GM21717 (cell line): Measurements from ENCODE around the gene ZNF536.
"Not testable (repeated sequence)": the region's sequence is repeated elsewhere in the genome, so short reads cannot be mapped to it uniquely, and the experiment has no call there.

ENCODE experiments used
- ATAC-seq: cut with Tn5 transposase; IDR thresholded peaks from one replicate; pipeline ENCODE4 v1.9.1; 2021; ENCODE audit warnings: mild to moderate bottlenecking, moderate library complexity; ENCODE audit not compliant: unreplicated experiment

Gene ZNF536

GRCh38 chr19:30408734-30409301, 36.6 kb downstream of the ZNF536 start:
- no peak for ATAC-seq

DNA sequence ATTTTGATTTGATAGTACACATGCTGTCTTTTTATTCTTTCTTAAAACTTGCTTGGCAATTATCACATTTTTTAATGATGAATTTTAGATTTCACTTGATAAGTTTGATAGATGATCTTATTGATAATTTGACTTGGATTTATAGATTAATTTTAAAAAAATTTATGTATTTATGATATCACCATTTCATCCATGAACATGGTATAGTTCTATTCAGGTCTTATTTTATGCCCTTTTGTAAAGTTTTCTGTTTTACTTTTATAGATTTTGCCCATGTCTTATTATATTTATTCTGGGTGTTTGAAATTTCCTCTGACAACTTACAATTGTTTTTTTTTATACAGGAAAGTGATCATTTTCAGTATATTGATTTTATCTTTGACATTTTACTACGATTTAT, 39.5 kb downstream of the ZNF536 start:
- ATAC-seq = no peak

- no peak for ATAC-seq
Observed at GRCh38 chr19:30416375-30416774, 44.2 kb downstream of the ZNF536 start.

GRCh38 chr19:30417166-30417565, 45.0 kb downstream of the ZNF536 start:
- ATAC-seq = not testable (repeated sequence)

DNA sequence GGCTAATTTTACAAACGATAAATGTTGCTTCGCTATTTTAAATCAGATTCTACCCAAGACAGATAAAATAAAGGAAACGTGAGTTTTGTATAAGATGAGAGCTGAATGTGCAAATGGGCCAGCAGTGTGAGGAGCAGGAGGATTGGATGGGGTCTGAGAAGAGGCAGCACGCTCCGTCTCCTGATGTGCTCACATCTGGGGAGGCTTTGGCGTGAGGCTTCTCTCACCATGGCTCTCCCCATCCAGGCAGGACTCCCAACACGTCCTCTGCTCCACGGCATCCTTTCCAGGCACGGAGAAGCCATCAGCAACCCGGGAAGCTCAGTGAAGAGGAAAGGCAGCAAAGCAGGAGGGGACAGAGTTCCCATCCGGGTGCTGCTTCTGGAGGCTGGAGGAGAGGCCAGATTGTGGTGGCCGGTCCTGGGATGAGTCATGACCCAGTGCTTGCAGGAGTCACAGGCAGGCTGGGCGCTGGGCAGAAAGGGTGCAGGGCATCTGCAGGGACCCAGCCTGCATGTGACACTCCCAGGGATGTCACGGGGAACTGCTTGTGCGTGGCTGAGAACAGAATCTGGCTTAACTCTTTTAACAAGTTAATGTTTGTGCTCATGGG, 47.5 kb downstream of the ZNF536 start:
- ATAC-seq = no peak

- ATAC-seq = no peak
Observed at GRCh38 chr19:30420316-30420715, 48.1 kb downstream of the ZNF536 start.

- no peak for ATAC-seq
Observed at GRCh38 chr19:30420881-30421280, 48.7 kb downstream of the ZNF536 start.

DNA sequence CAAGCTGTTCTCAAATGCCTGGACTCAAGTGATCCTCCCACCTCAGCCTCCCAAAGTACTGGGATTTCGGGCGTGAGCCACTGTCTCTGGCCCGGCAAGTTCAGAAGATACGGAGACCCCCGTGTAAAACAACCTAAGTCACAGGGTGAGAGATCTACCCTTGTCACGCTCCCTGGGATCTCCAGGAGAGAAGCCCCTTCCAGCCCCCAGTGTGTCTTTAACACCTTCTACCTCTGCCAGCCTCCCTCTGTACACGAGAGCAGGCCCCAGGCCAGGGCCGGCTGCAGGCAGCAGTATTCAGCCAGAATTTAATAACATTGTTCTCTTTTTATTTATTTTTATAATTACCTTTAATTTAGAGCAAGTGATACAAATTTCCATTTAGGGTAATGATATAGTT, 49.4 kb downstream of the ZNF536 start:
- ATAC-seq = no peak

DNA sequence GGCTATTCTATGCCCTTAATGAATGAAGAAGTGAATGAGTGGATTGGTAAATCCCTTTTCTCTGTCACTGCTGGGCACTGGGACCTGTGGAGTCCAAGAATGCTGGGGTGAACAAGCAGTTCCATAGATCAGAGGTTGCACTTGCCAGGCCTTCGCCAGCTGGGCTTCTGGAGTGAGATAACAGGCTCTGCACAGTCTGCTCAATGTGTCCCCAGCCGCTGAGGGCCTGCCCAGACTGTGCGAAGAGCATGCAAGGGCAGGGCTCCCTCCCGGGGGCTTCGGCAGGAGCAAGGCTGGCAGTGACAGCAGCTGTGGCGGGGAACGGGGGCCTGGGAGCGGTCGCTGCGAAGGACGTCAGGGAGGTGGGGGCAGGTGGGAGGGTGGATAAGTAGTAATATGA, 51.3 kb downstream of the ZNF536 start:
- no peak for ATAC-seq

DNA sequence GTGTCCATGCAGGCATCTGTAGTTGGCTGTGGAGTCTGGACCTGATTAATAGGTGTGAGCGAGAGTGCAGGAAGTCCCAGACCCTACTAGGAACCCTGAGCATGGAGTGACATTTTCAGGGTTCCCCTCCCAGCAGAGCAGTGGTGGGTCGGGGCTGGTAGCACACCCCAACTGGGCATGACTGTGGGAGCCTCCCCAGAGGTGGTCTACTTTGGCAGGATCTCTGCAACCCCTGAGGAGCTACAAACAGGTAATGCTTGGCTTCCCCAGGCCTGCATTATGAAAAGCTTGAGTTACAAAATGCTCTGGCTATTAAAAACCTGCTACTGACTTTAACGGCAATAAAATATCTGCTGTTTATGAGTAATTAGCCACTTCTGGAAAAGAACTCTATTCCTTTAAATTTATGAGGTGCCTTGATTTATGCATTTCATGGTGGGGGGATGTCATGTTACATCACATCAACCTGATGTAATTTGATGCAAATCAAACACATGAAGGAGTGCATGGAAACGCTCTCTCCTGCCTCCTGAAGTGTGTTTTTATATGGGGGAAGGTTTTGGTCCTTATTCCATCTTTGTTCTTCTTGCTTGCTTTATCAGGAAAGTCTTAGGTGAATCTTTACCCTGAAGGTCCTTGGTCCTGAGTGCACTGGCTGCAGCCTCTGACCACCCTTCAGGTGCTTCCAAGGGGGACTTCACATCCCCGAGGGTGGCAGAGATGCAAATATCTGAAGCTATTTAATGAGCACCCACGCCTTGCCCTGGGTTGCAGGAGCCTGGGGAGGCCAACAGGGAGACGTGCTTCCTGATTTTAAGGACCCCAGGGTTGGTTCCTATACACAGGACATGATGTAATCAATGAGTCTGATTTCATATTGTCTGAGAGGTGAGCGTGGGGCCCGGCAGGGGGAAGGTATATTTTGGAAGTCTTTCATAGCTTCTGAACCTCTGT, 54.0 kb downstream of the ZNF536 start:
- no peak for ATAC-seq

DNA sequence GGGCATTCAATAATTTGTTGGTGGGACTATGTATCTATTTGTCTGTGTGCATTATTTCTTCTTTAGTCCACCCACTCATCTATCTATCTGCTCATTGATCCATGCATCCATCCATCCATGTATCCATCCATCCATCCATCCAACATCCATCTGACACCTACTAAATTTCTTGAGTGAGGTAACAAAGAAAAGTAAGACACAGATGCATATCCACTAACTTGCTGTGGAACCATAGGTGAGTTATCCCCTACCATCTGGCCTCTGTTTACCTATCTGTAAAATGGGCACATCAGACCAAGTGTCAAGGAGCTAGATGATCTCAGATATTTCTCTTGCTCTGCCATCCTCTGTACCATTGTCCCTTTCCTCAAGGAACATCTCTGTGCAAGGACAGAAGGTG, 54.7 kb downstream of the ZNF536 start:
- ATAC-seq = no peak

- ATAC-seq = no peak
Observed at GRCh38 chr19:30428092-30428680, 56.0 kb downstream of the ZNF536 start.

DNA sequence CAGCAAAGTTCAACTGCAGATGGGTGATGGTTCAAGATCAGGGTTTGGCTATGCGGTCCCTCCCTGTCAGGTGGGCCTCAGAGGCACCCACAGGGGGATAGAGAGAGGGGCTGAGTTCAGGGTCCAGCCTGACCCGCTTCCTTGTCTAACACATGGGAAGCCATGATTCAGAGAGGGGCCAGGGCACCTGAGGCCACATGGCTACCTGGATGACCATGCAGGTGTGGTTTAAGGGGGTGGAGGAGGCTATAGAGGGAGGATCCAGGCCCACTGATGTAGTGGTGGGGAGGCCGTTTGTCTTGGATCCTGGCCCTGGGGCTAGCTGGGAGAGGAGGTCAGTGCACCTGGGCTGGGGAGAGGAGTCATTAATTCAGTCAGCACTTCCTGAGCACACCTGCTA, 56.7 kb downstream of the ZNF536 start:
- ATAC-seq = no peak

- no peak for ATAC-seq
Observed at GRCh38 chr19:30430206-30430734, 58.1 kb downstream of the ZNF536 start.

DNA sequence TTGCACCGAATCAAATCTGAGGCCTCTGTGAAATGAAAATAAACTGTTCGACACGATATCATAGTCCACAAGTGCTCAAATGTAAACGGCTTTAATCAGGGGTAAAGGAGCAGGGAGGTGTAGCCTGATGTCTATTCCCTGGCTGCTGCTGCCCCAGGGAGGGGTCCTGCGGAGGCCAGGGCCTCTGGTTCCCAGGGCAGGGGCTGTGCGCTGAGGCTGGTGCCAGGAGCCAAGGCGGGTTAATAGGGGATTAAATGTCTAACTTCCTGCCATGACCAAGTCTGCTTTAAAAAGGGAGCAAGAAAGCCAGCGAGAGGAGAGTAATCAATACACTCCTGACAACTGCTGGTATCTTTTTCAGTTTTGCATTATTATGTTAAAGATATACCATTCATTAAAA, 59.4 kb downstream of the ZNF536 start:
- no peak for ATAC-seq

- ATAC-seq = no peak
Observed at GRCh38 chr19:30434797-30435594, 62.8 kb downstream of the ZNF536 start.

- ATAC-seq = no peak
Observed at GRCh38 chr19:30437869-30438268, 65.7 kb downstream of the ZNF536 start.

GRCh38 chr19:30439310-30439709, 67.1 kb downstream of the ZNF536 start:
- no peak for ATAC-seq

DNA sequence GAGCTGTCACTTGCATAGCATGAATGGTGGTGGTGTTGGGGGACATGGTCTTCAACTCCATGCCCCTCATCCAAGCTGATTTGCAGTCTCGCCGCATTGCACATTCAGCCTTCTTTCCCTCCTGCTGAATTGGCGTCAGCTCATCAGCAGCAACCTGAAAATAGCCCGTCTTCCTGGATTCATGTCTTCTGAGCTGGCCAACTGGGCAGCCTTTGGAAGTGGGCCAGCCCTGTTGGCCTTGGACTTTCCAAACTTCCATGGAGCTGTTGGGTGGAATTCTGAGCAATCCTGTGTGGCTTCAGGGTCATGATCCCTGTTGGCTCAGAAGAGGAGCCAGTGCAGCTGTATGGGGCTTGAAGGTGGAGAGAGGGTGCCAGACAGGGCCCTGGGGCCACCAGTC, 68.8 kb downstream of the ZNF536 start:
- ATAC-seq = no peak

- ATAC-seq = no peak
Observed at GRCh38 chr19:30442674-30443073, 70.5 kb downstream of the ZNF536 start.
